Colonic mucosa (tissue), 4 donors: ENCODE data around the gene ACVR1C. TPM values are rescaled to one million over a fixed set of nuclear protein-coding genes. Genes with fewer than 3 reads are reported as not detected.

ENCODE experiments used
- DNase-seq: peaks from one replicate; pipeline ENCODE4 v3.0.0-alpha.2; 2020
- H3K27ac ChIP-seq: fragments of 200-600 bp; one replicate; pipeline ENCODE4 v1.8.0; 2021
- H3K27me3 ChIP-seq: fragments of 200-600 bp; one replicate; pipeline ENCODE4 v1.8.0; 2021
- H3K36me3 ChIP-seq: fragments of 200-600 bp; one replicate; pipeline ENCODE4 v1.8.0; 2021
- H3K4me1 ChIP-seq: fragments of 200-600 bp; one replicate; pipeline ENCODE4 v1.8.0; 2021; ENCODE audit warnings: mild to moderate bottlenecking
- H3K4me3 ChIP-seq: fragments of 200-600 bp; one replicate; pipeline ENCODE4 v1.8.0; 2021
- H3K9ac ChIP-seq, 2 donors: one replicate each; pipeline ENCODE4 v1.7.0; 2013; ENCODE audit warnings: control low read depth in 2 of 2, low read depth in 2 of 2, low read length in 2 of 2
- H3K9me3 ChIP-seq: fragments of 200-600 bp; one replicate; pipeline ENCODE4 v1.8.0; 2021
- intact Hi-C: fragments of 100-400 bp; cut with DNase I; formaldehyde crosslinking; loops from one replicate; pipeline ENCODE4 v1.14.1; 2022
- total RNA-seq, 2 donors: library from RNA; stranded (reverse); fragmentation: NEBNext Ultra II Directional in 1 of 2; extraction: Animal tissue kit (Norgen Biotek cat#: 25700) in 1 of 2; gene quantifications; one replicate each; pipeline ENCODE4 v1.2.1, GENCODE V29; 2021
- TF ChIP-seq, protein P1 (sequence below): fragments of 200-600 bp; IDR thresholded peaks from one replicate; pipeline ENCODE4 v1.8.0; 2022; ENCODE audit warnings: antibody characterized with exemption, mild to moderate bottlenecking
- donor health status: healthy.
- donor health status: DM: no; HTN: no; CAD: no.
- donor health status: DM: no; HTN: no; CAD: no.

ACVR1C gene
- total RNA-seq, 2 donors from 2014 or later: 5.7 to 18.2 TPM

- no peak overlapping the region for H3K27ac ChIP-seq
- H3K4me1 ChIP-seq: no peaks in the 10 kb centered on the region
- no peak overlapping the region for H3K4me3 ChIP-seq
- H3K36me3 ChIP-seq: no peaks in the 10 kb centered on the region
- DNase-seq: no peak
- TF ChIP-seq, protein P1, sequence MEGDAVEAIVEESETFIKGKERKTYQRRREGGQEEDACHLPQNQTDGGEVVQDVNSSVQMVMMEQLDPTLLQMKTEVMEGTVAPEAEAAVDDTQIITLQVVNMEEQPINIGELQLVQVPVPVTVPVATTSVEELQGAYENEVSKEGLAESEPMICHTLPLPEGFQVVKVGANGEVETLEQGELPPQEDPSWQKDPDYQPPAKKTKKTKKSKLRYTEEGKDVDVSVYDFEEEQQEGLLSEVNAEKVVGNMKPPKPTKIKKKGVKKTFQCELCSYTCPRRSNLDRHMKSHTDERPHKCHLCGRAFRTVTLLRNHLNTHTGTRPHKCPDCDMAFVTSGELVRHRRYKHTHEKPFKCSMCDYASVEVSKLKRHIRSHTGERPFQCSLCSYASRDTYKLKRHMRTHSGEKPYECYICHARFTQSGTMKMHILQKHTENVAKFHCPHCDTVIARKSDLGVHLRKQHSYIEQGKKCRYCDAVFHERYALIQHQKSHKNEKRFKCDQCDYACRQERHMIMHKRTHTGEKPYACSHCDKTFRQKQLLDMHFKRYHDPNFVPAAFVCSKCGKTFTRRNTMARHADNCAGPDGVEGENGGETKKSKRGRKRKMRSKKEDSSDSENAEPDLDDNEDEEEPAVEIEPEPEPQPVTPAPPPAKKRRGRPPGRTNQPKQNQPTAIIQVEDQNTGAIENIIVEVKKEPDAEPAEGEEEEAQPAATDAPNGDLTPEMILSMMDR: no peak
- no peaks in the 10 kb centered on the region for H3K27me3 ChIP-seq
- intact Hi-C loops: no loop called here
- H3K9me3 ChIP-seq: no peaks in the 10 kb centered on the region
- no peak overlapping the region for H3K9ac ChIP-seq
Observed at GRCh38 chr2:157601807-157602206, 26.9 kb downstream of the ACVR1C start.

DNA sequence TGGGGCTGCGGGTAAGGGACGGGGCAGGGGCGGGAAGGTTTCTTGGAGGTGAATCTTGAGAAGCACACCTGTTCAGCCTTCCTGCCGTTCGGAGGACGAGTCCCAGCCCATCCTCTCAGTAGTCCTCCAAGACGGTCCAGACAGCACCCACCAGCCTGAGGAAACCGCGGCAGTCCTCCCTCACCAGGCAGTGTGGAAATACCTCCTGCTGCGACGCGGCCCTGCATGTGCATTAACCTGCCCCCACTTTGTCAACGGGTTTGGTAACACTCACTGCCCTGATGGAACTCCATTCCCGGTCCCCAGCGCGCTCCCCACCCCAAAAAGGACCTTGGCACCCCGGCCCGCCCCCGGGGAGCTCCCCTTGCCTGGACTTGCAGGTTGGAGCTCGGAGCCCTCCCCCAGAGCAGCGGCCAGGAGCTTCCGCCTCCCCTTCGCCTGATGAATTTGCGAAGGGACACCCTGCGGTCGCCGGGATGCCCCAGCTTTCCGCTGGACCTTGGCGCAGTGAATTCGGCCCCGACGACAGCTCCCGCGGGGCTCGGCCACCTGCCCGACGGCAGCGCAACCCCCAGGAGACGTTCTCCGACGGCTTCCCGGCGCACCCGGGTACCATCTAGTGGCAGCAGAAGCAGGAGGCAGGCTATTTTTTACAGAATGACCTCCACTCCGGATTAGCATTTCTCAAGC lies 31.5 kb downstream of the ACVR1C start:
- Histone ChIP-seq H3K9me3 (no peaks in the 10 kb centered on the region), H3K36me3 (no peaks in the 10 kb centered on the region), H3K27me3 (no peaks in the 10 kb centered on the region), H3K4me1 (no peaks in the 10 kb centered on the region), H3K4me3 (no peak overlapping the region), H3K9ac (no peak overlapping the region), H3K27ac (no peak overlapping the region)
- intact Hi-C loops: no loop called here
- TF ChIP-seq, protein P1: no peak
- DNase-seq: no peak

DNA sequence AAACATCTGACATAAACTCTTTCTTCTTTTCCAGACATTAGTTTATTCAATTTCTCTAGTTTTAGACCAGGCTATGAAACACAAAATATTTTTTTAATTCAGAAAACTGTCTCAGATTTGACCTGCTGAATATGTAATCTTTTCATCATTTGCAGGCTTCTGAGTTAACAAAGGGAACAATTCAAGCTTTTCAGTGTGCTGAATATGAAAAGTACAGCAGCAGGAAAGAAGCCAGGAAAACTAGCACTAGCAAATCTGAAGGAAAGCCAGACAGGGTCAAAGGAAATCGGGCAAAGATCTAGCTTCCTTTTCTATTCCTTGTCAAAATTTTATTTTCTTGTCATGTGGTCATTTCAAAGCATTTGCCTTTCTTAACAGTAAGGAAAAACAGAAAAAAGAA lies 35.3 kb downstream of the ACVR1C start:
- Histone ChIP-seq H3K9ac (no peak overlapping the region), H3K4me3 (no peak overlapping the region), H3K27me3 (no peaks in the 10 kb centered on the region), H3K27ac (no peak overlapping the region), H3K36me3 (no peaks in the 10 kb centered on the region), H3K9me3 (no peaks in the 10 kb centered on the region), H3K4me1 (no peaks in the 10 kb centered on the region)
- TF ChIP-seq, protein P1: no peak
- DNase-seq: no peak
- intact Hi-C loops: no loop called here

- Histone ChIP-seq H3K4me3 (no peak overlapping the region), H3K27ac (no peak overlapping the region), H3K27me3 (no peaks in the 10 kb centered on the region), H3K4me1 (no peaks in the 10 kb centered on the region), H3K36me3 (no peaks in the 10 kb centered on the region), H3K9ac (no peak overlapping the region), H3K9me3 (no peaks in the 10 kb centered on the region)
- intact Hi-C loops: no loop called here
- TF ChIP-seq, protein P1: no peak
- no peak for DNase-seq
Observed at GRCh38 chr2:157592948-157593347, 35.7 kb downstream of the ACVR1C start.

DNA sequence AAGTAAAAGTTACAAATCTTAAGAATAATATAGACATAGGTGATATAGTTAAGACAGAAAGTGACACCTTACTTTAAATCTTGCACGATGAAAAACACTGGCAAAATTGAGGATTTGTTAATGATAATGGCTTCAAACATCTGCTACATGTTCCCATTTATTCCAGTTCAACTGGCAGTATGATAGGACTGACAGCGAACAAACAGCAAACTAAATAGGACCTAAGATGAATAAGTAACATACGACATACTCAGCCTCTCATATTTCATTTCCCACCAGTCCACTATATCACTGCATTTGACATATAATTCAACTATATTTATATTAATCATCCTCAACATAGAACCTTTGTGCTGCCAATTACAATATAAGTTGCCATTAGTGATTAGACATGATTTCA lies 36.3 kb downstream of the ACVR1C start:
- intact Hi-C loops: no loop called here
- no peaks in the 10 kb centered on the region for H3K4me1 ChIP-seq

More for the DNA sequence above, 36.3 kb downstream of the ACVR1C start:
- H3K9ac ChIP-seq: no peak overlapping the region
- TF ChIP-seq, protein P1: no peak
- no peak overlapping the region for H3K4me3 ChIP-seq
- H3K27me3 ChIP-seq: no peaks in the 10 kb centered on the region
- H3K27ac ChIP-seq: no peak overlapping the region
- no peak for DNase-seq
- H3K9me3 ChIP-seq: no peaks in the 10 kb centered on the region
- H3K36me3 ChIP-seq: no peaks in the 10 kb centered on the region
